Left ventricle myocardium superior (tissue), 1 donor: ENCODE results near the gene NFKBIA. TPM values are rescaled to one million over a fixed set of nuclear protein-coding genes. Genes with fewer than 3 reads are reported as not detected.

ENCODE experiments used
- ATAC-seq: fragments of 200-7000 bp; cut with Tn5 transposase; one replicate; pipeline ENCODE4 v1.9.1; 2020; ENCODE audit warnings: mild to moderate bottlenecking, moderate library complexity
- DNase-seq: peaks from one replicate; pipeline ENCODE4 v3.0.0-alpha.2; 2020
- intact Hi-C: fragments of 100-400 bp; cut with micrococcal nuclease; formaldehyde crosslinking; loops from one replicate; pipeline ENCODE4 v1.11.0; 2022
- total RNA-seq: library from RNA; stranded (reverse); fragmentation: NEBNext Ultra II Directional; extraction: Animal tissue kit (Norgen Biotek cat#: 25700); gene quantifications from one replicate; pipeline ENCODE4 v1.2.1, GENCODE V29; 2021
- donor health status: DM: no; HTN: yes; CAD: no; lungs with severe emphysema.

Gene NFKBIA
- total RNA-seq, 1 donor from 2014 or later, result 96.4 TPM

GRCh38 chr14:35412272-35413056 is 7.9 kb upstream of the NFKBIA start:
- ATAC-seq (peak; percentile 55), DNase-seq (no peak)

DNA sequence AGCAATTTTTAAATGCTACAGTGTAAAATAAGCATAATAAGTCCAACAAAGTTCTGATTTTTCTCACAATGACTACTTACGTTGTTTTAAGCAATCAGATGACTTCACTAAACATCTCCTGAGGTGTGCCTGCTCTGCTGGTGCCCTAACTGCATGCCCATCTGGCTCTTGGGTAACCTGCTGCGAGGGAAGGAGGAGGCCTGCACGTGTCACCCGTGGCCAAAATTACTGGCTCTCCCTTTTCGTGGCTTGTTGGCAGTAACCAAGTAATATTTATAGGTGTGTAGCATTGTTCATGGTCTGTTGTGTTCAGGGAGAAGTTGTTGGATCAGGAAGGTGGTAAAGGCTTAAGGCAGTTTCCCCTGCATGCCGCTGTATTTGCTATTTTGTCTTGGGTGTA is 6.3 kb upstream of the NFKBIA start:
- no peak for ATAC-seq
- intact Hi-C loops, result no loop called here
- no peak for DNase-seq

More at GRCh38 chr14:35412272-35413056, 7.9 kb upstream of the NFKBIA start:
- intact Hi-C loops, result no loop called here

- no peak for ATAC-seq
- intact Hi-C loops, result loop anchor here (5.0 to 10.0 kb wide), 2 partner anchors 105 to 182 kb away; no protein-coding TSS in a partner anchor
- no peak for DNase-seq
Observed at GRCh38 chr14:35409595-35409994, 5.0 kb upstream of the NFKBIA start.

- DNase-seq, result no peak
- intact Hi-C loops, result loop anchor here (5.0 to 10.0 kb wide), 2 partner anchors 103 to 181 kb away; no protein-coding TSS in a partner anchor
- ATAC-seq, result no peak
Observed at GRCh38 chr14:35408026-35408425, 3.5 kb upstream of the NFKBIA start.

DNA sequence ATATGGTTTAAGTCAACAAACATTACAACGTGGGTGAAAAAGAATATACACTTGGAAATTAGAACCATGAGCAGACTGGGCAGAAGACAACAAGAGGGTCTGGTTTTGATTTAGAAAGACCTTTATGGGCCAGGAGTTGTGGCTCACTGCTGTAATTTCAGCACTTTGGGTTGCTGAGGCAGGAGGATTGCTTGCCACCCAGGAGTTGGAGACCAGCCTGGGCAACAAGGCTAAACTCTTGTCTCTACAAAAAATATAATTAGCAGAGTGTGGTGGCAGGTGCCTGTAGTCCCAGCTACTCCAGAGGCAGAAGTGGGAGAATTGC is 2.7 kb upstream of the NFKBIA start:
- ATAC-seq, result no peak
- intact Hi-C loops, result loop anchor here (5.0 to 10.0 kb wide), 2 partner anchors 102 to 180 kb away; no protein-coding TSS in a partner anchor
- no peak for DNase-seq

DNA sequence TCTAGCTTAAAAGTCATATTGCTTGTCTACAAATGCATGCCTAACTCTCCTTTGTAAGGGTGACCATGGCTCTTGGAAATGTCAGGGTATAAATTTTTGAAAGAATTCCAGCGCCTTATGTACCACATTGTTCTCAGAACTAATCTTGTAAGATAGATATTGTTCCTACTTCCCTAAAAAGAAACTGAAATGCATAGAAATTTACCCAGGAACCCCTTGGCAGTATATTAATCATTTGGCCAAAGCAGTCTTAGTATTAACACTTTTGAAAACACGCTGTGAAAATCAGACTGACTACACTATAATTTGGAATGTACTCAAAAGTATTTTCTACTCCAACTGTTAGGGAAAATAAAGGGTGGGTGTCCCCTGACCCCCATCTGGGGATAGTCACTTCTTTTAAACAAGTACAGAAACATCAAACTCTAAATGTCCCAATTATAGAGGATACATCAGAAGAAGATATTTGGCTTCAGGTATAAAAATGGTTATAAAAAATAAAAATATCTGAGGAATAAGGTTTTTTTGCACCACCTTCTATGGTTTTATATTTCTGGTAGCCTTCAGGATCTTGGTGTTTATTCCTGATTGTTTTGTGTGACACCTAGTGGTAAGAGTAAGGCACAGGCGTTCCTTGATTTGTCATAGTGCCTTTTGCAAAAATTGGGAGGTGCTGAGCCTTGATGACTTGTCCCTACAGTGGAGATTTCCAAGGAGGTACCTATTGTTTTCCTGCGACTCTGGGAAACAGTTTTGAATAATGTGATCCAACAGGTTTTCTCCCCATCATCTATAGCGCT is 2.2 kb upstream of the NFKBIA start:
- DNase-seq (no peak), ATAC-seq (no peak)
- intact Hi-C loops, result loop anchor here (5.0 to 10.0 kb wide), 2 partner anchors 102 to 179 kb away; no protein-coding TSS in a partner anchor

GRCh38 chr14:35406090-35406489 is 1.5 kb upstream of the NFKBIA start:
- intact Hi-C loops, result loop anchor here (5.0 to 10.0 kb wide), 2 partner anchors 101 to 179 kb away; no protein-coding TSS in a partner anchor
- DNase-seq (no peak), ATAC-seq (no peak)

- intact Hi-C loops, result loop anchor here (5.0 to 10.0 kb wide), 2 partner anchors 101 to 178 kb away; no protein-coding TSS in a partner anchor
- DNase-seq, result peak; percentile 51
- no peak for ATAC-seq
Observed at GRCh38 chr14:35405304-35405996, 901 bp upstream of the NFKBIA start.

GRCh38 chr14:35403603-35404448 is 723 bp downstream of the NFKBIA start:
- intact Hi-C loops, result loop anchor here (10.0 kb wide), 1 partner anchor 99 kb away; no protein-coding TSS in a partner anchor
- DNase-seq, result peak; percentile 99
- ATAC-seq, result peak; percentile 84

DNA sequence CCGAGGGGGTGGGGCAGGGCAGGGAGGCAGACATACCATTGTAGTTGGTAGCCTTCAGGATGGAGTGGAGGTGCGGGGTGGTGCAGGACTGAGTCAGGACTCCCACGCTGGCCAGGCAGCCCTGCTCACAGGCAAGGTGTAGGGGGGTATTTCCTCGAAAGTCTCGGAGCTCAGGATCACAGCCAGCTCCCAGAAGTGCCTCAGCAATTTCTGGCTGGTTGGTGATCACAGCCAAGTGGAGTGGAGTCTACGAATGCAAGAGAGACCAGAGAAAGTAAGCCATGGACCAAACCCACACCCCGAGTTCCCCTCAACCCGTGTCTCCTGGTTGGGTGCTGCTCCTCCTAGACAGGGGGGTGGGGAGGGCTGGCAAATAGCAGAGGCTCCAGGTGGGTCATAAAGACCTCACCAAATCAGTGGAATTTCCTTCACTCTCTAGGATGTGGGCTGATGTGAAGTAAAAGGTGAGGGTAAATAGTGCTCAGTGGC is 1.4 kb downstream of the NFKBIA start:
- peak; percentile 16 for ATAC-seq
- DNase-seq, result peak; percentile 58
- intact Hi-C loops, result loop anchor here (10.0 kb wide), 1 partner anchor 98 kb away; no protein-coding TSS in a partner anchor

GRCh38 chr14:35402323-35403113 is 2.0 kb downstream of the NFKBIA start:
- ATAC-seq, result no peak
- intact Hi-C loops, result loop anchor here (10.0 kb wide), 1 partner anchor 98 kb away; no protein-coding TSS in a partner anchor
- DNase-seq, result peak; percentile 44

- no peak for ATAC-seq
- intact Hi-C loops, result loop anchor here (10.0 kb wide), 1 partner anchor 97 kb away; no protein-coding TSS in a partner anchor
- peak; percentile 61 for DNase-seq
Observed at GRCh38 chr14:35401422-35402265, 2.9 kb downstream of the NFKBIA start.

- ATAC-seq (no peak), DNase-seq (no peak)
- intact Hi-C loops, result loop anchor here (10.0 kb wide), 1 partner anchor 96 kb away; no protein-coding TSS in a partner anchor
Observed at GRCh38 chr14:35400648-35401421, 3.7 kb downstream of the NFKBIA start.

DNA sequence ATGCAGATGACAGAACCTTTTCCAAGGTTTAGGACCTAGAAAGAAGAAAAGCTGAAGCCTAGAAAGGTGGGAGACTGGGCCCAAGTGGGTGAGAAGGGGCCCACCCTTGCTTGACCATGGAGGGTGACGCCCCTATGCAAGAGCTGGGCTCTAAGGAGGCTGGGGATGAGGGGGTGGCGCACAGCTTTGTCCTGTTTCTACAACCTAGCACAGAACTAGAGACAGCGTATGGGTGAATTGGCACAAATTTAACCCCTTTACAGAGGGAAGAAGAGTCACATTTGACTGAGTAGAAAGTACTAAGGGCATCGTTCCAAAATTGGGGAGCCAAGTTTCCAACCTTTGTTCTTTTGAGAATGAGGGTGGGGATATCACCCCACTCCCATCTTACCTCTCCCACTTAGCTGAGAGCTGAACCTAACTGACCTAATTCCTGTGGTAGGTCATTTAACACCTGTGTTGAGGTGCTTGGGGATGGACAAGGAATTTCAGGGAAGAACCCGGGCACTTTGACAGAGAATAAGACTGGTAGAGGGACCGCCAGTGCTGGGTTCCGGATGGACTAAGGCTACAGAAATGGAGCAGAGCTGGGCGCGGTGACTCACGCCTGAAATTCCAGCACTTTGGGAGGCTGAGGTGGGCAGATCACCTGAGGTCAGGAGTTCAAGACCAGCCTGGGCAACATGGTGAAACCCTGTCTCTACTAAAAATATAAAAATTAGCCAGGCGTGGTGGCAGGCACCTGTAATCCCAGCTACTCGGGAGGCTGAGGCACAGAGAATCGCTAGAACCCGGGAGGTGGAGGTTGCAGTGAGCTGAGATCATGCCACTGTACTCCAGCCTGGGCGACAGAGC is 5.2 kb downstream of the NFKBIA start:
- ATAC-seq (no peak), DNase-seq (no peak)
- intact Hi-C loops, result no loop called here
